Medulla oblongata (tissue), 1 donor: Measurements from ENCODE around the gene TMEM234.

Experiments
- DNase-seq: peaks from one replicate; pipeline ENCODE4 v3.0.0-alpha.2; 2015; ENCODE audit errors: extremely low spot score

The TMEM234 gene

GRCh38 chr1:32179193-32179442 lies 43.0 kb downstream of the TMEM234 start:
- DNase-seq = no peak

GRCh38 chr1:32178380-32179192 lies 43.6 kb downstream of the TMEM234 start:
- DNase-seq = no peak

GRCh38 chr1:32172621-32173245 lies 49.4 kb downstream of the TMEM234 start:
- no peak for DNase-seq

GRCh38 chr1:32170991-32171390 lies 51.2 kb downstream of the TMEM234 start:
- DNase-seq = no peak
